Raji (cell line): Measurements from ENCODE around the gene TSPAN2.

Experiments
- POLR2A ChIP-seq: IDR thresholded peaks from 2 replicates; pipeline ENCODE4 v1.6.1; 2011; ENCODE audit warnings: low read depth, low read length, control low read depth; ENCODE audit not compliant: insufficient read depth

TSPAN2 gene

GRCh38 chr1:115089420-115090185, at the start of gene TSPAN2:
TSPAN2 (minus strand) TSS chr1:115089503; CDS start chr1:115089432, 71 bp downstream.
- TF ChIP-seq POLR2A, result no peak

- TF ChIP-seq POLR2A, result no peak
Measured at GRCh38 chr1:115138973-115139372, 49.7 kb upstream of the TSPAN2 start.

GRCh38 chr1:115138271-115138670, 49.0 kb upstream of the TSPAN2 start:
- no peak for TF ChIP-seq POLR2A

- TF ChIP-seq POLR2A, result no peak
Measured at GRCh38 chr1:115137191-115137590, 47.9 kb upstream of the TSPAN2 start.

GRCh38 chr1:115136706-115137105, 47.4 kb upstream of the TSPAN2 start:
- TF ChIP-seq POLR2A, result no peak

- no peak for TF ChIP-seq POLR2A
Measured at GRCh38 chr1:115136106-115136505, 46.8 kb upstream of the TSPAN2 start.

GRCh38 chr1:115135681-115136080, 46.4 kb upstream of the TSPAN2 start:
- no peak for TF ChIP-seq POLR2A

GRCh38 chr1:115134850-115135480, 45.7 kb upstream of the TSPAN2 start:
- TF ChIP-seq POLR2A, result no peak

GRCh38 chr1:115134231-115134630, 44.9 kb upstream of the TSPAN2 start:
- TF ChIP-seq POLR2A, result no peak

GRCh38 chr1:115133440-115133839, 44.1 kb upstream of the TSPAN2 start:
- TF ChIP-seq POLR2A, result no peak

- TF ChIP-seq POLR2A, result no peak
Measured at GRCh38 chr1:115130786-115131185, 41.5 kb upstream of the TSPAN2 start.

- no peak for TF ChIP-seq POLR2A
Measured at GRCh38 chr1:115129071-115129640, 39.9 kb upstream of the TSPAN2 start.

- no peak for TF ChIP-seq POLR2A
Measured at GRCh38 chr1:115127539-115127938, 38.2 kb upstream of the TSPAN2 start.

- TF ChIP-seq POLR2A, result no peak
Measured at GRCh38 chr1:115126516-115126915, 37.2 kb upstream of the TSPAN2 start.

GRCh38 chr1:115123116-115123515, 33.8 kb upstream of the TSPAN2 start:
- TF ChIP-seq POLR2A, result no peak

- TF ChIP-seq POLR2A, result no peak
Measured at GRCh38 chr1:115121793-115122192, 32.5 kb upstream of the TSPAN2 start.

GRCh38 chr1:115120296-115120695, 31.0 kb upstream of the TSPAN2 start:
- TF ChIP-seq POLR2A, result no peak

GRCh38 chr1:115118611-115119010, 29.3 kb upstream of the TSPAN2 start:
- no peak for TF ChIP-seq POLR2A
